Suprapubic skin (tissue), 3 donors: ENCODE results near the gene ITGA2.

Experiments used
- EP300 ChIP-seq: sonication (generic); formaldehyde crosslinking; IDR thresholded peaks from one replicate; pipeline ENCODE4 v1.6.1; 2017; ENCODE audit warnings: antibody characterized with exemption
- TF ChIP-seq, protein P1 (sequence below), 2 donors: fragments of 200-600 bp in 1 of 2; fragments of 450-650 bp in 1 of 2; sonication (generic) in 1 of 2; IDR thresholded peaks; one replicate each; pipeline ENCODE4 v1.5.1; 2016 to 2019; ENCODE audit warnings: antibody characterized with exemption in 2 of 2, mild to moderate bottlenecking in 1 of 2, moderate library complexity in 1 of 2

DNA sequence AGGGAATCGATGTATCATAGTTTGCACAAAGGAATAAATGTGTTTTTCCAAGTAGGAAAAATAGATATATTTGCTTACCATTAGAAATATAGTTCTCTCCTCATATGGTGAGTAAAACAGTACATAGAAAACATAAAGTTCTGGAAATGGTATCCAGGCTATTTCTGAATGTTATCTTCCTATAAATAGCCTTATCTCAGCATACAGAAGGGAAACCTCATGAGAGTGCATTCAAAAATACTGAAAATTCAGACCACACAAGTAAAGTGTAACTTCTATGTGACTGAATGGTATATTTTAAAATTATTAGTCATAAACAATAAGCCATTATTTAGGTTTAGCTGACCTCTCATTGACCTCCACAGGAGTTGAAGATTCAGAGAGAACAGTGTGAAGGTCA is 76.9 kb downstream of the ITGA2 start:
- TF ChIP-seq, protein P1, sequence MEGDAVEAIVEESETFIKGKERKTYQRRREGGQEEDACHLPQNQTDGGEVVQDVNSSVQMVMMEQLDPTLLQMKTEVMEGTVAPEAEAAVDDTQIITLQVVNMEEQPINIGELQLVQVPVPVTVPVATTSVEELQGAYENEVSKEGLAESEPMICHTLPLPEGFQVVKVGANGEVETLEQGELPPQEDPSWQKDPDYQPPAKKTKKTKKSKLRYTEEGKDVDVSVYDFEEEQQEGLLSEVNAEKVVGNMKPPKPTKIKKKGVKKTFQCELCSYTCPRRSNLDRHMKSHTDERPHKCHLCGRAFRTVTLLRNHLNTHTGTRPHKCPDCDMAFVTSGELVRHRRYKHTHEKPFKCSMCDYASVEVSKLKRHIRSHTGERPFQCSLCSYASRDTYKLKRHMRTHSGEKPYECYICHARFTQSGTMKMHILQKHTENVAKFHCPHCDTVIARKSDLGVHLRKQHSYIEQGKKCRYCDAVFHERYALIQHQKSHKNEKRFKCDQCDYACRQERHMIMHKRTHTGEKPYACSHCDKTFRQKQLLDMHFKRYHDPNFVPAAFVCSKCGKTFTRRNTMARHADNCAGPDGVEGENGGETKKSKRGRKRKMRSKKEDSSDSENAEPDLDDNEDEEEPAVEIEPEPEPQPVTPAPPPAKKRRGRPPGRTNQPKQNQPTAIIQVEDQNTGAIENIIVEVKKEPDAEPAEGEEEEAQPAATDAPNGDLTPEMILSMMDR (IDR thresholded peaks at IDR 0.05): no peak
- TF ChIP-seq EP300: no peak
